Loucy (cell line): ENCODE results near the gene NEU4.

Source experiments
- H2AFZ ChIP-seq: fragments of 200-600 bp; sonication (generic); 2 replicates; pipeline ENCODE4 v1.6.0; 2016; ENCODE audit warnings: antibody characterized with exemption, mild to moderate bottlenecking, low read length, moderate library complexity
- H3F3A ChIP-seq: fragments of 200-600 bp; 2 replicates; pipeline ENCODE4 v1.6.0; 2016; ENCODE audit warnings: antibody characterized with exemption, low read depth, mild to moderate bottlenecking
- H3K27me3 ChIP-seq: fragments of 200-600 bp; sonication (generic); 2 replicates; pipeline ENCODE4 v1.6.1; 2014; ENCODE audit warnings: low read length, mild to moderate bottlenecking; ENCODE audit not compliant: insufficient read depth, poor library complexity, severe bottlenecking
- H3K36me3 ChIP-seq: fragments of 200-600 bp; sonication (generic); 2 replicates; pipeline ENCODE4 v1.6.1; 2016; ENCODE audit warnings: low read length; ENCODE audit not compliant: insufficient read depth
- H3K4me1 ChIP-seq: fragments of 200-600 bp; sonication (generic); 2 replicates; pipeline ENCODE4 v1.5.1; 2014; ENCODE audit warnings: low read length, mild to moderate bottlenecking; ENCODE audit not compliant: insufficient read depth, poor library complexity, severe bottlenecking
- H3K4me2 ChIP-seq: fragments of 200-600 bp; sonication (generic); 2 replicates; pipeline ENCODE4 v1.6.0; 2014; ENCODE audit warnings: antibody characterized with exemption, low read length, low read depth, mild to moderate bottlenecking; ENCODE audit not compliant: poor library complexity, severe bottlenecking
- H3K4me3 ChIP-seq: fragments of 200-600 bp; sonication (generic); 2 replicates; pipeline ENCODE4 v1.5.1; 2014; ENCODE audit warnings: low read length, mild to moderate bottlenecking, mixed read lengths; ENCODE audit not compliant: poor library complexity, severe bottlenecking
- H3K79me2 ChIP-seq: fragments of 200-600 bp; sonication (generic); 2 replicates; pipeline ENCODE4 v1.6.1; 2014; ENCODE audit warnings: low read length; ENCODE audit not compliant: insufficient read depth
- H3K9ac ChIP-seq: fragments of 200-600 bp; sonication (generic); 2 replicates; pipeline ENCODE4 v1.6.0; 2014; ENCODE audit warnings: mild to moderate bottlenecking, low read depth, low read length, moderate library complexity; ENCODE audit not compliant: poor library complexity, severe bottlenecking
- H3K9me2 ChIP-seq: fragments of 200-600 bp; sonication (generic); replicated peaks from 2 replicates; pipeline ENCODE4 v1.6.1; 2016; ENCODE audit warnings: low read depth, low read length, mixed read lengths
- H3K9me3 ChIP-seq: fragments of 200-600 bp; sonication (generic); 2 replicates; pipeline ENCODE4 v1.6.1; 2014; ENCODE audit warnings: mild to moderate bottlenecking, antibody characterized with exemption, low read length, low read depth; ENCODE audit not compliant: insufficient read depth
- H4K20me1 ChIP-seq: fragments of 200-600 bp; sonication (generic); 2 replicates; pipeline ENCODE4 v1.6.0; 2014; ENCODE audit warnings: antibody characterized with exemption, low read length, mild to moderate bottlenecking; ENCODE audit not compliant: insufficient read depth, poor library complexity, severe bottlenecking
- EZH2phosphoT487 ChIP-seq: fragments of 200-600 bp; IDR thresholded peaks from 2 replicates; pipeline ENCODE4 v1.6.1; 2018; ENCODE audit warnings: antibody characterized with exemption, mild to moderate bottlenecking, moderate library complexity, borderline replicate concordance
- TF ChIP-seq, protein P1 (sequence below): fragments of 200-600 bp; sonication (generic); conservative IDR thresholded peaks from 2 replicates; pipeline ENCODE4 v1.5.1; 2014; ENCODE audit warnings: mild to moderate bottlenecking, antibody characterized with exemption, low read length

The NEU4 gene

DNA sequence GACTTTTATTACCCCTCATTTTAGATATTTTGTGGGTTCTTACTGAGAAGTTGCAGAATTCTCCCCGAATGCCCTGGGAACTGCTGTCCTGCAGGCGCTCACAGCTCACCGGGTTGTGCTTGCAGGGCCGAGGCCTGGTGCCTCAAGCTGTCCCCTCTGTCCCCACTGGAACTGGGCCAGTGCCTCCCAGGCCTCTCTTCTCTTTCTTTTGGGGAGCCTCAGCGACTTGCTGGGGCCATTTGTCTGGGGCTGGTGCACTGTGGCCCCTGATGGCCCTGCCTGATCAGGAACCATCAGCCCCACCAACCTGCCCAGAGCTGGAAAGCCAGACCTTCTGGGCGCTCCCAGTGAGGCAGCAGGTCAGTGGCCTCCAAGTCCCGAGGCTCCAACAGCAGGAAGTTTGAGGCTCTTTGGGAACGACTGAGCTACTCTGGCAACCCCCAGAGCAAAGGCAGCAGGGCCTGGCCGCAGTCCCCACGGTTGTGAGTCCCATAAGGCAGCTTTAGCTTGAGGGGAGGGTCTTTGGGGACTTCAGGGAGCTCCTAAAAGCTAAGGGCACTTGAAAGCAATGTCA, 14.7 kb upstream of the NEU4 start:
- H2AFZ ChIP-seq, result no peak overlapping the region
- no peak overlapping the region for H3K4me2 ChIP-seq
- no peak overlapping the region for H3K9ac ChIP-seq
- H3K4me1 ChIP-seq, result no peaks in the 10 kb centered on the region
- no peak for TF ChIP-seq EZH2phosphoT487
- TF ChIP-seq, protein P1, sequence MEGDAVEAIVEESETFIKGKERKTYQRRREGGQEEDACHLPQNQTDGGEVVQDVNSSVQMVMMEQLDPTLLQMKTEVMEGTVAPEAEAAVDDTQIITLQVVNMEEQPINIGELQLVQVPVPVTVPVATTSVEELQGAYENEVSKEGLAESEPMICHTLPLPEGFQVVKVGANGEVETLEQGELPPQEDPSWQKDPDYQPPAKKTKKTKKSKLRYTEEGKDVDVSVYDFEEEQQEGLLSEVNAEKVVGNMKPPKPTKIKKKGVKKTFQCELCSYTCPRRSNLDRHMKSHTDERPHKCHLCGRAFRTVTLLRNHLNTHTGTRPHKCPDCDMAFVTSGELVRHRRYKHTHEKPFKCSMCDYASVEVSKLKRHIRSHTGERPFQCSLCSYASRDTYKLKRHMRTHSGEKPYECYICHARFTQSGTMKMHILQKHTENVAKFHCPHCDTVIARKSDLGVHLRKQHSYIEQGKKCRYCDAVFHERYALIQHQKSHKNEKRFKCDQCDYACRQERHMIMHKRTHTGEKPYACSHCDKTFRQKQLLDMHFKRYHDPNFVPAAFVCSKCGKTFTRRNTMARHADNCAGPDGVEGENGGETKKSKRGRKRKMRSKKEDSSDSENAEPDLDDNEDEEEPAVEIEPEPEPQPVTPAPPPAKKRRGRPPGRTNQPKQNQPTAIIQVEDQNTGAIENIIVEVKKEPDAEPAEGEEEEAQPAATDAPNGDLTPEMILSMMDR, result no peak
- no peaks in the 10 kb centered on the region; the same call in 1 of the 2 replicates for H3K9me3 ChIP-seq
- no peak overlapping the region for H3K4me3 ChIP-seq
- H3F3A ChIP-seq, result no peaks in the 10 kb centered on the region
- H3K79me2 ChIP-seq, result no peaks in the 10 kb centered on the region
- no peaks in the 10 kb centered on the region for H3K27me3 ChIP-seq
- no peaks in the 10 kb centered on the region for H3K36me3 ChIP-seq
- no peaks in the 10 kb centered on the region for H3K9me2 ChIP-seq
- no peaks in the 10 kb centered on the region for H4K20me1 ChIP-seq

DNA sequence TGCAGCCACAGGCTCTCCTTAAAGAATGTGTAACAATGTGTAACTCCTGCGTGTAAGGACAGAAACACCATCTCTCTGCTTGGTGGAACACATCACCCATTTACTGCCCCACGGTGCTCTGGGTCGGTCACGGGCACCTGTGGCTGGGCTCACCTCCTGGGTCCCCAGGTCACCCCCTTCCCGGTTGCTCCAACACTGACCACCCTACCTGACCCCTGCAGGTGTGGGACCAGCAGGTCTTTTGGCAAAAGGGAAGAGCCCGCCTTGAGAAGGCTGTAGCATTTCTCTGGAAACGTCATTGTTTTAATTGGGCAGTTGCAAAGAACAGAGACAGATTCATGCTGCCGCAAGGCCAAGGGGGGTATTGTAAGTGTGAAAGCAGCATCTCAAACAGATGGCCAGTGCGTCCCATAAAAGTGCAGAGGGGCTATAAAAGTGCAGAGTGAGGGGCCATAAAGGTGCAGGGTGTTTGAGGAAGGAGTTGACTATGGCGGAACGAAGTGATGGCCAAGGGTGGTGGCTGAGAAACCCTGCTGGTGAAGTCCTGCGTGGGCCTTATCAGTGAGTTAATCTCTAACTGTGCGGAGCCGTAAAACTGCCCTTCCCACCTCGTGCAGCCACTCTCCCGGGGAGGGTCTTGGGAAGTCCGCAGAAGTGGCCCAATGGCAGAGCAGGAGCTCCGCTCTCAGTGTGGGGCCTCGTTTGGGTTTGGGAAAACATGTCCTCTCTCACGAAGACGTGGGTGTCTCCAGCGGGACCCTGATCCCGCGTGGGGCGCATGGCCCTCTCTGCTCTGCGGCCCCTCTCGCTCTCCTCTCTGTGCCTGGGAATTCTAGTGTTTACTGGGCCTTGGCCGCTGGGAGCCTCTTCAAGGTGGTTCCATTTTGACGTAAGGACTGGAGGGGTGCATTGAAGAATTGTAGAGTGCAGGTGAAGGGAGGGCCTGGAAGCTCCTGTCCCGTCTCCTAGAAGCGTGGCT, 13.7 kb upstream of the NEU4 start:
- no peaks in the 10 kb centered on the region for H4K20me1 ChIP-seq
- no peaks in the 10 kb centered on the region for H3K4me1 ChIP-seq
- no peaks in the 10 kb centered on the region; the same call in 1 of the 2 replicates for H3K9me3 ChIP-seq
- no peak overlapping the region for H3K9ac ChIP-seq
- no peaks in the 10 kb centered on the region for H3K27me3 ChIP-seq
- TF ChIP-seq, protein P1, result no peak
- TF ChIP-seq EZH2phosphoT487, result no peak
- H3K9me2 ChIP-seq, result no peaks in the 10 kb centered on the region
- no peak overlapping the region for H3K4me3 ChIP-seq
- no peaks in the 10 kb centered on the region for H3F3A ChIP-seq
- H3K4me2 ChIP-seq, result no peak overlapping the region
- no peaks in the 10 kb centered on the region for H3K79me2 ChIP-seq
- H3K36me3 ChIP-seq, result no peaks in the 10 kb centered on the region
- no peak overlapping the region for H2AFZ ChIP-seq

DNA sequence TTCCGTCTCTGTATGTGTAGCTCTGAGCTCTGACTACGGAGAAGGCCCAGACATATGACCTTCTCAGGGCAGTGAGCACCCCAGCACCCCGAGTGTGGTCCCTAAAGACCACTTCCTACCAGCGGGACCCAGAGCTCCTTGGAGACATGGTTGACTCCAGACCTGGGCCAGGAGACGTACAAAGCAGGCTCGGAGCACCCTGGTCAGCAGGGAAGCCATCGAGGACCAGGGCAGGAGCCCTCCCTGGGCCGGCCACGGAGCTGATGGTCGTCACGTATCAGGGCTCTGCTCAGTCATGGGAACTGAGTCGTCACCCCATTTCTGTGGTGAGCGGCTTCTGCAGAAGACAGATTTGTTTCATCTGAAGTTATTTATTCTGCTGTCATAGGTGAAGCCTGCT, 12.8 kb upstream of the NEU4 start:
- H3K36me3 ChIP-seq, result no peaks in the 10 kb centered on the region

More for the DNA sequence above, 12.8 kb upstream of the NEU4 start:
- Histone ChIP-seq H3K4me3 (no peak overlapping the region), H4K20me1 (no peaks in the 10 kb centered on the region), H3K9me3 (no peaks in the 10 kb centered on the region; the same call in 1 of the 2 replicates), H3K9ac (no peak overlapping the region), H3K27me3 (no peaks in the 10 kb centered on the region), H3K4me2 (no peak overlapping the region), H3F3A (no peaks in the 10 kb centered on the region), H3K4me1 (no peaks in the 10 kb centered on the region), H2AFZ (no peak overlapping the region), H3K79me2 (no peaks in the 10 kb centered on the region), H3K9me2 (no peaks in the 10 kb centered on the region)
- TF ChIP-seq, protein P1, result no peak
- no peak for TF ChIP-seq EZH2phosphoT487
